GM19455 (cell line): ENCODE data around the gene TMEM273.

Source experiments
- ATAC-seq: cut with Tn5 transposase; IDR thresholded peaks from one replicate; pipeline ENCODE4 v1.9.1; 2021; ENCODE audit not compliant: unreplicated experiment

Gene TMEM273

DNA sequence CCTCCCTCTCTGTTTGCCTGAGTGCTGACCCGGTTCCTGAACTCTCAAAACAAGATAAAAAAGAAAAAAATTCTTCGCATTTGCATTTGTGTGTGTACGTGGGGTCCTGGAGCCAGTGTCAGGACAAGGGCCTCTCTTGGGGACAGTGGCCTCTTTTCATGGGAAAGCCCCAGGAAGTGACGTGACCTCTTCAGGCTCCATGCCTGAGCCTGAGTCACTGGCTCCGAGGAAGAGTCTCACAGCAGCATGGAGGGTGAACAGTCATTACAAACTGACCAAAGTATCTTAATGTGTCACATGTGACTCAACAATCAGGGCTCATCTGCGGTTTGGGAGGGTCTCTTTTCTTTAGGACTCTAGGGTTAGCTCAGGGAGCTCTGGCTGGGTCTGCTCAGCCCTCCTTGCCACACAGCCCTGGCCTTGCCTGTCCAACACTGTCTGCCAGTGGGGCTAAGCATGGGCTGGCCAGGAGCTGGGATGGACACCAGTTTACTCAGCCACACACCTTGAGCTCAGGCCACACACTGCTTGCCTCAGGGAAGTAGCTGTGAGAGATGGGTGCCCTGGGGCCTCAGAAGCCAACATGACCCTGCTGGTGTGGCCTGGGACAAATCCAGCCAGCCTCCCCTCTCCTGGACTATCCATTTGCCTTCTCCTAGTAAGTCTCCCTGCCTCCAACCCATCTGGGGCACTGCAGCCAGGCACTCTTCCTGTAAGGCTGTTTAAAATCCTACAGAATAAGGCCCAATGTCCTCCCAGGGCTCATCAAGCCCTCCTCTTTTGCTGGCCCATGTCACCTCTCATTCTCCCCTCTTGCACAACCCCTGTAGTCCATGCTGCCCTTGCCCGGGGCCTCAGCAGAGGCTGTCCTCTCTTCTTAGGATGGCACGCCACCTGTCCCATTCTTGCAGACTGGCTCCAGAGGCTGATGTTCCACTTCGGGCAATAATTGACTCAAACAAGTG lies 10.5 kb downstream of the TMEM273 start:
- peak; percentile 72 for ATAC-seq

DNA sequence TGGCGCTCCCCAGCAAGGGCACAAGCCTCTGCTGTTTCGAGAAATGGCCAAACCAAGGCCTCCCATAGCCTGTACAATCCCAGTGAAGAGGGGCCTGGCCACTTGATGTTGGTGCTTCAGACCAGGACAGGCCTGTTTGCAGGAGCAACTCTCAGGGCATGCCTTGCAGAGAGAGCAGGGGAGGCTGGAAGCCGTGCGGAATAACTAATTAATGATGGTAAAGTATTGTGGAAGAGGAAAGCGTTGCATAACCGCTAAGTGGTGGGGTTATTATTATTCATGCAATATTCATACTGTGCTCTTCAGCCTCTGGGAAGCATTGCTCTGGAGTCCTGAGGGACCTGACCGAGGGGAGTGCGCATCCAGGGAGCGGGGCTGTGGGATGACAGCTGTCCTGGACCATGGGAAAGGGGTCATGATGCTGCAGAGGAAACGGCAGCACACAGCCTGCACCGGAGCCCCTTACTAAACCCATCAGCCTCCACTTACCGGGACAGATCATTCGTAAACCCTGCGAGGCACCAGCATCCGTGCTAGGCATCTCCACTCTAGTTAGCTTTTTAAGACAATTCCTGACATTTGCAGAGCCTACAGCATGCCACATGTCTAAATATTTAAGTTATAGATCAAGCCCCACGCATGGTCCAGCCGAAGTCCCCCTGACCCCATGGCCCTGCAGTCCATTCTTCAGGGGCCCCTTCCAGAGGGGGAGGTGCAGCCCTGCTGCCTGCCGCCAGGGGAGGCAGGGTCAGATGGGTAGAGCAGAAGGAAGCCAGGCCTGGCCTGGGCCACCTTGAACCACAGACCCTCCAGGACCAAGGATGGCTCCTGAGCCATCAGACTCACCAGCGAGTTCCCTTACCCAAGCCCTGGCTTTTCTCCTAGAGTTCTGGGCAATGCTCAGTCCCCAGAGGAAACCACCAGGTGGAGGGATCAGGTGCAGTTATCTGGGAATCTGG lies 11.6 kb downstream of the TMEM273 start:
- peak; percentile 14 for ATAC-seq

DNA sequence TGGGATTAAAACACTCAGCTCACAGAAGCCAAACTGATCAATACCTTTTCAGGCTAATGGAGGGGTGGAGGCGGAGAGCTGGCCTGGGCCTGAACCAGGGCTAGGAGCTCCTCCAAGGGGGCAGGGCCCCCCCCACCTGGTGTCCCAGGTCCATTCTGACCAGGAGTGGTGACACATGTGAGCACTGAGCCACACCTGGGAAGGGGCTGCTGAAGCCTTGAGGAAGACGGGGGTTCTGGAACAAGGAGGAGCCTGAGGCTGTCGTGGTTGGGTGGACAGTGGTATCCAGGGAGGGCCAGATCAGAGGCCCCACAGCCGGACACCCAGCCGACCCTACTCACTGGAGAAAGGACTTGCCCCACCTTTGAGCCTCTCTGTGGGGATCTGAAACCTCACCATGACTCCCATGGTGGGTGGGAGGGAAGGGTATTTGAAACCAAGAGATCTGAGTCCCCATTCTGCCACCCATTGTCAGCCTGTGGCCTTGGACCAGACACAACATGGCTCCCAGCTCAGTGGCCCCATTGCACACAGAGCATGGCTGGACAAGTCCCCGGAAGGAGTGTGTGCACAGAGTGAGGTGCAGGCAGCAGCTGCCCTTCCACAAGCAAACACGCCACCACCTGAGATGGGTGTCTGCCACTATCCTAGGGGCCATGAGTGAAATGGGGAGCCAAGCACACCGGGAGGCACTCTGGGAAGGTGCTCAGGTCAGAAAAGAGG lies 12.4 kb downstream of the TMEM273 start:
- ATAC-seq = no peak

DNA sequence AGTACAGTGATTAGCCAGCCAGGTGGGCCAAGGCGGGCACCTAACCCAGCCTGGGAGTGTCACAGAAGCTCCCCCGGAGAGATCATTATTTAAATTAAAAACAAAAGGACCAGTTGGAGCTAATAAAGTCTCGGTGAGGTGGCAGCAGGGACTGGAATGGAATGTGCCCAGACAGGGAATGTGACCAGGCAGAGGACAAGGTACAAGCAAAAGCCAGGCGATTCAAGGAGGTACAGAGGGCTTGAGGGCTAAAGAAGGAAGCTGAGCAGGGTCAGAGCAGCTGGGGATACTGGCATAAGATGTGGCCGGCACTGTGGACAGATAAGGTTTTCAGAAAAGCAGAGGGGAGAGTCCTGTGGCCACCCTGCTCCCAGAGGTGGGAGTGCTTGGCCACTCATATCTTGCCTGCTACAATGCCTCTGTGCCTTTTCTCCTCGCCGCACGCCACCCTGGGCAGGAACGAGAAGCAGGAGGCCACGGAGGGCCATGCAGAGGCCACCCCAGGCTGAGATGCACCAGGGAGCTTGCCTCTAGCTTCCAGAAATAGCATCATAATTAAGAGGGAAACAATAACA lies 13.2 kb downstream of the TMEM273 start:
- no peak for ATAC-seq

DNA sequence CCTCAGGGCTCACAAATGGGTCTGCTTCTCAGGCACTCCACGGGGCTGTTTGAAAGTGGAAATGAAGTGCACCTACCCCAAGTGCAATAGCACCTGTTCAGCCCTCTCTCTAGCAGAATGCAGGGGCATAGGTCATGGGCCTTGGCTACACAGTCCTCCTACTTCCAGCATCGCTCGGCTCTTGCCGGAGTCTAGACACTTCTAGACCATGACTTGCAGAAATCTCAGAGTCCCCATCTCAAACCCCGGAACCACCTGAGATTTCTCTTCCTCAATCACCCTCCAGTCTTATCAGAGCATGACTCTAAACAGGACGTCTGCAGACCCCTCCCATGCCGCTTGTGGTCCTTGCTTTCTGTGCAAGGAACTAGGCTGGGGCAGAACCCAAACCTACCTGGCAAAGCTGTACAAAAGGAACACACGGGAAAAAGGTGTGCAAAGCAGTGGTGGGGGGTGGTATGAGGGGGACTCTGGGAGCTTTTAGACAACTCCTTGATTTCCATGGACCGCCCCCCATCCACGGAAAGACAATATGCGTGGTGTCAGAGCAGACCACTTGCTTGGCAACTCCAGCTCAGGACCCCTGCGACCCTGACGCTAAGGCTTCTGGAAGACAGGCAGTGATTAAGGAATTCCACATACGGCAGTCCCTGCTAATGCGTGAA lies 13.8 kb downstream of the TMEM273 start:
- ATAC-seq = no peak

DNA sequence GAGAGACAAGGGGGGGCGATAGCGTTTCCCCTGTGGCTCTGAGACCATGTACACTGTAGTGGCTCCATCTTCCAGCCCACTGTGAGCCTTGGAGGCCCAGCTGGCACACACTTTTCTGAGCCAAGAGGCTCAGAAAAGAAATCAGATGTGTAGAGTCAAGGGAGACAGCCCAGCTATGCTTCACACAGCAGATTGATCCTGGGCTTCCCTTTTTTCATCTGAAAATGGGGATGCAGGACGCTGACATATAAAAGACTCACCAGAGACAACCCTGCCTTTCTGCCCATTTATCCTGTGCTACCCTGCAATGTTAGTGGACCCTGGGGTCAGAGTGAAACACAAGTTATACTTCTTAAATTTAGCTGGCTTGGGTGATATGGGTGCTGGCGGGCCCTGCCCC lies 14.3 kb downstream of the TMEM273 start:
- no peak for ATAC-seq

DNA sequence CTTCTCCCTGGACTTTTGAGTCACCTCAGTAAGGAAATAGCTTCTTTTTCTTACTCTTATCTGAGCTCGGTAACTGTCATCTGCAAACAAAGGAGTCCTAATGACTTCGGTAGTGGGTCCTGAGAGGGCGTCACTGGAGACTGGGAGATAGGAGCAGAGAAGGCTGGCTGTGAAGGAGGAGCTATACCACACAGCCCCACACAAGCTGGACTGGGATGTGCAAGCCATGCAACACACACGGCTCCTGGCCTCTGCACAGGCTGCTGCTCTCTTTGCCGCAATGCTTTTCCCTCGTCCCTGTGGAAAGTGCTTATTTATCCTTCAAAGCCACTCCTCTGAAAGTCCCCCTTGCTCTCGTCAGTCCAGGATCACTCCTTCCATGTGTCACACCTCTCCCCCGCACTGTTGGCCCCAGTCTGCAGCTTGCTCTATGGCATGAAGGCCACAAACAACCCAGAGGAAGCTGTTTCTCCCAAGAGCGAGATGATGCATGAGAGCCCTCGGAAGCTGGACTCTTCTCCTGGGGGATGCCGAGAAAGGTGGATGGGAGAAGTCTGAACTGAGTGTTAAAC lies 14.9 kb downstream of the TMEM273 start:
- ATAC-seq = no peak

DNA sequence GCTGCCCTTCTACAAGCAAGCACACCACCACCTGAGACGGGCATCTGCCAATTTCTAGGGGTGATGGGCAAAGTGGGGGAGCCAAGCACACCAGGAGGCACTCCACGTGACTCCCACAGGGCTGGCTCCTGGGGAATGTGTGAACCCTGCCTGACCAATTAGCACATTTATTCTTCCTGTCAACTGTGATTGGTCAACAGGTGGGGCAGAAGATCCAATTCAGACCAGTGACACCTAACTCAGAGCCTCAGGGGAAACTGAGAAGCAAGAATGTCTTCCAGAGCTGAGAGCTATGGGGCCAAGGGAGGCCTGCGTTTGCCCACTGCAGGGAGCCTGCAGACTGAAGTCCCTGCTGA lies 15.4 kb downstream of the TMEM273 start:
- no peak for ATAC-seq

DNA sequence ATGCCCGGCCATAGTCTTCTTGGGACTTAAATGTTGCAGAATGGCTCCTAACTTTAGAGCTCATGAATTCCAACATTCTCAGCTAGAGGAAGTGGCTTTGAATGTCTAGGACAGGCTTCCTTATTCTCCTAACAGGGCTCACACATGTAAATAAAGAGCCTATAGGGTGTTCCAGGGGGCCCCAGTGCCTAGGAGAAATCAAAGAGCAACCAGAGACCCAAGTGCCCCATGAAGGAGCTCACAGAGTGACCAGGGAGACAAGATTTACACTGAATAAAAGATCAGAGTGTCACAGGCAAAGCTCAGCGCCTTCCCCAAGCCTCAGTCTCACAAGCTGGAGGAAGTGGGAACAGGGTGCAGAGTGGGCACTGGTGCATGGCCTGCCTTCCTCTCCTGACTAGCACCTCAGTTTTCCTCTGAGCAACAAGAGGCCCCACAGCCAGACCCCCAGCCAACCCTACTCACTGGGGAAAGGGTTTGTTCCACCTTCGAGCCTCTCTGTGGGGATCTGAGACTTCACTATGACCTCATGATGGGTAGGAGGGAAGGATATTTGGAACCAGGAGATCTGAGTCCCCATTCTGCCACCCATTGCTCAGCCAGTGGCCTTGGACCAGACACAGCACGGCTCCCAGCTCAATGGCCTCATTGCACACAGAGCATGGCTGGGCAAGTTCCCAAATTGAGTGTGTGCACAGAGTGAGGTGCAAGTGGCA lies 16.0 kb downstream of the TMEM273 start:
- ATAC-seq = no peak

DNA sequence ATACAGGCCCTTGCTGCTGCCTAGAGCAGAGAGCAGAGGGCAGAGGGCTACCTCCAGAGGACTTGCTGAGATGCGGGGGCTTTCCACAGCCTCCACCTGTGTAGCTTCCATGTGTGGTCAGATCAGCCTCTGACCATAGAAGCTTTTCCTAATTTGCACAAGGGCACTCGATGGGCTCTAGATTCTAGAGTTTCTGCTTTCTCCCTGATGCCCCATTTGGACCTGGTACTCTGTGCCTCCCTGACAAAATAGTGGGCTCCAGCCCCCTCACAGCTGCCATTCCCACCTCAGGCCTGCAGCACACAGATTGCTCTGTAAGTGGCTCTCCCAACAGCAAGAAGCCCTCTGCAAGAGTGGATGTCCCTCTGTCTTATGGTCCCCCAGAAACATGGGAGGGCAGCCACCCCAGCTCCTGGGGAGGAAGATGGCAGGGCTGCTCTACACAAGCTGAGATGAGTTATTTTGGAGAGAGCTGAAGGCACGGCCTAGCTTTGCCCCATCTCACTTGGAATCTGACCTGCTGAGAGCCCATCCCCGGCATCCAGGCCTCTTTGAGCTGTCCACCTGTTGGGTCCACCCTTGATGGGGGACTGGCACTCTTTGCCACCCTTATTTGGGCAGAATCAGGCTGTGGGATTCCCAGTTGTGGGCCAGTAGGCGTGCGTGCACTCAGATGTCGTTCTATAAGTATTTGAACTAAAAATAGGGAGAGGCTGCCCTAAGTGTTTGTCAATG lies 16.7 kb downstream of the TMEM273 start:
- no peak for ATAC-seq

DNA sequence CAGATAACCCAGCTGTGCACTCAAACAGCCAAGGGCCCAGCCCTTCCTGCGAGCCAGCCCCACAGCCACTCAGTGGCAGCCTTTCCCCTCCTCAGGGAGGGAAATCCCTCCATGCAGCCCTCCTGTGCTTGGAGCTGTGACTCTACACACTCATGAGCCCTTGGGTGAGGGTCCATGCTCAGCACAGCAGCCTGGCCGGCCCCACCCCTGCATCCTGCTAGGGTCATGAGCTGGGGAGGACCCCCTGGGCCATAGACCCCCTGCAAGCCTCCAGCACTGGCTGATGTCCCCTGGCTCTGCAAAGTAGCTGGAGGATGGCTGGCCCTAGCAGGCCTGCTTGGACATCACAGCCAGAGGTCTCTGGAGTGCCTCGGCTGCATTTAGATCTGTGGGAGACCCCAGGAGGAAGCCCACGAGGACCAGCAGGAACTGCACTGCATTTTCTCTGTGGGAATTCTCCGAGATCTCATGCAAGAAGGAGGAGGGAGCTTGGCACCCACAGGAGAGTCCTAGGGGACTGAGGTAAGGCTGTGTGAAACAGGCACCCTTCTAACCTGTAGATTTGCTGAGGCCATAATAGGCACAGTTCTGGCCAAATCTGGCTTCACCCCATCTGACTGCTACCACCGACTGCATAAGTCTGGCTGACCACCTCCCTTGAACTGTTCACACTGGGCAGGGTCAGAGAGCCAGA lies 17.4 kb downstream of the TMEM273 start:
- ATAC-seq = no peak

DNA sequence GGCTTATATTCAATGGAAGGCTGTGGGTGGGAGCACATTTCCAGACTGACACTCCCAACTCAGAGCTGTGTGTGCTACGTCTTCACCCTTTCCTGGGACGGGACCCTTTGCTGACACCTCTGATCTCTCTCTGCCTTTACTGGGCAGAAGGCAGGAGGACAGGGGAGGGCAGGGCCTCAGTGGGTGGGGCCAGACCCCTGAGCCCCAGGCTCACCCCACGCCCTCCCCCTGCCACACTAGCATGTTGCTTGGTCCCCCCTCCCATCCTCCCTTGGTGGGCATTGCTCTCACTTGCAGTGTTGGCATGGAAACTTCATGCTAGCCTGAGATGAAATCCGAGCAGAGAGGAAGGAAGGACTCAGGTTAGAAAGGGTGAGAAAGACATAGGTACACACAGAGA lies 18.4 kb downstream of the TMEM273 start:
- ATAC-seq = no peak

DNA sequence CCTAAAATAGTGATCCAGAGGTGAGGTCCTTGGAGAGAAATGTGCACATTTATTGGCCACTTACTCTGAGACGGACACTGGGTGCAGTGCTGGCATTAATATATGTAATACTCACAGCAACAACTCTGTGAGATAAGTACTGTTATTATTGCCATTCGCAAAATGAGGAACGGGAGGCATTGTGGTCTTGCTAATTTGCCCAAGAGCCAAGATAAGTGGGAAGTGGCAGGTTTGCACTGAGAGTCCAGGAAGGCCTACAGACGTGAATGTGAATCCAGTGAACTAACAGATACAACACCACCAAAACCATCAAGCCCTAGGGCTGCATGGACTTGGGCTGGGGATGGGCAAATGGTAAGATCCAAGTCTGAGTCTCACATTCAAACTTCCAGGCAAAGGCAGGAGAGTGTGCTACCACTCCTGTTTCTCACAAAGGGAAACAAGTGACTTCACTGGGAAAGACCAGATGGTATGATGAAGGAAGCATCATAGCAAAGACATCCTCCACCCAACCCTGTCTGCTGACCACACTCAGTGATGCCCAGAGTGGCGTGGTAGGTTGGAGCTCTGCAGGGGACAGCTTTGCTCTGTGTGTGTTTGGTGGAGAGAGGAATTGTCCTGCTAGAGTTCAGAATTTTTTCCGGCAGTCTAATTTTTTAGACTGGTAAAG lies 19.2 kb downstream of the TMEM273 start:
- ATAC-seq = no peak

DNA sequence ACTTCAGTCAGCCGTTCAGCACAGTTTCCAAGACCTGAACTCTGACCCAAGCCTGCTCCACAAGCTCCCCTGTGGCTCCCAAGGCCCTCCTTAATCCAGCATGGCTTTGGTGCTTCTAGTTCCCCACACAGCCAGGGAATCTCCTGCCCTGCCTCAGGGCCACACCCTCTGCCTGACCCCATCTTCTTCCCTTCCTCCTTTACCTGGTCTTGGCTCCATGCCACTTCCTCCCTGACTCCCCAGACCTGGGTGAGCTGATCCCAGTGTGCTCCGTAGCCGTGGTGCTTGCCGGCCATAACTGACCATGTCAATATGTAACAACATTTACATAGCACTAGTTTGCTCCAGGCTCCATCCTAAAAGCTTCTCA lies 20.0 kb downstream of the TMEM273 start:
- no peak for ATAC-seq

DNA sequence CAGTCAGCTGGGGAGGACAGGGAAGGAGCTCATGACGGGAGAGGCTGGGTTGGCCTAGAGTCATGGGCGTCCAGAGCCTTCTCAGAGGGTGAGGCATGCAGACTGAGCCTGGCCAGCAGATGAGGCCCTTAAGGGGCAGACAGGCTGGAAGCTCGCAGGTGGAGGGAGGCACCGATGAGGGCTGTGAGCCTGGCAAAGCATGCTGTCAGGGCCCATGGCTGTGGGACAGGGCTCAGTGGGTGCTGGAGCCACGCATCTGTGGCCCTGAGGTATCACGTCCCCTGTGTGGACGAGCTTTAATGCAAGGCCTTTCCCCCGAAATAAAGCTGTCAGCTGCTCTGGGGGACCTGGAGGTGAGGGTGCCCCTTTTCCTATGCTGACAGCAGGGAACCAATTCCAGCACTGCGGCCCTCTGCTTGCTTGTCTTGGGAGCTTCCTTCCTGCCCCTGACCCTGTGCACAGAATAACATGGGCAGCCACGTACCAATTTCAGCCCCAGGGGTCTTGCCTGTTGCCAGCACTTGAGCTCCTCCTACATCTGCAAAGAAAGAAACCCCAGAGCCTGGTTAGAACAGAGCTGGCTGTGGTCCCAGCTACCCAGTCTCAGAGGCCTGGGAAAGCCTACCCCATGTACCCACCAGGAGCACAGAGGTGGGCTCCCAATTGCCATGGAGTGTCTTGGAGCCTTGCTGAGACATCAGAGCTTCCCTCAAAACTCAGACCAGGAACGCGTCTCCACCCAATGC lies 20.6 kb downstream of the TMEM273 start:
- ATAC-seq = no peak

DNA sequence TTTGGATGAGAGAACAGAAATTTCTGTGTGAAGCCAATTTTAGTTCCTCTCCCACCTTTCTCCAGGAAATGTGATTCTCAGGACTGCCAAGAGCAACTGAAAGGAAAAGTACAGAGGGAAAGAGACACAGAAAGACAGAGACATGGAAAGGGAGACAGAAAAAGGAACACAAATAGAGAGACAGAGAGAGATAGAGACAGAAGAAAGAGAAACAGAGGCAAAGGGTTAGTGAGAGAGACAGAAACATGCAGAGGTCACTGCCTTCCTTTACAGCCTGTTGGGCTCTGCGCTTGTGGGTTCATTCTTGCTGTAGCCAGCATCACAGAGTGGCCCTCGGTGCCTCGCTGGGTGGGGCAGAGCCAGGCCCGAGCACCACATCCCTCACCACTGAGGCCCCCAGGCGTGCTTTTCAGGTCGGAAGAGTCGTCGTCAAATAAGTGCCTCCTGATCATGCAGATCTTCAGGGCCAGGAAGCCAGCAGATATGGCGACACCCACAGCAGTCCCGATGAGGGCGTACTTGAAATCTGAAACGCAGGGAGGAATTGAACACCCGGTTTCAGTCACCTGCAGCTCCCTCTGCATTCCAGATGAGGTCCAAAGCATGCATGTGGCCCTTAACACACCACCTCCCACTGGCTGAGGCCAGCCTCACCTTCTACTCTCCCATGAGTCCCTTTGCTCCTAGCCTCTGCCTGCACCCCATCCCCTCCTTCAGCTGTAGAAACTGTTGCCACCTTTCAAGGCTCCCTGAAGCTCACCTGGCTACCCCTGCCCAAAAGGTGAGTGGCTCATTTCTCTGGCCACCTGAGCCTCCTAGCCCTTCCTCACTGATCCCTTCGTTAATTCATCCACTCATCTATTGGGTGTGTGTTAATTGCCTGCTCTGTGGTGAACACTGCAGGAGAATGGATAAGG lies 21.4 kb downstream of the TMEM273 start:
- ATAC-seq = no peak
